A204.1 (cell line): Measurements from ENCODE around the gene UTRN.

ENCODE experiments used
- FAIRE-seq: peaks from 2 replicates; lab custom pipeline; 2012; peaks lifted over from hg19 to GRCh38; lab: Jason Lieb, UNC

The UTRN gene

GRCh38 chr6:144283646-144284477 lies 1.3 kb upstream of the UTRN start:
- no peak for FAIRE-seq

DNA sequence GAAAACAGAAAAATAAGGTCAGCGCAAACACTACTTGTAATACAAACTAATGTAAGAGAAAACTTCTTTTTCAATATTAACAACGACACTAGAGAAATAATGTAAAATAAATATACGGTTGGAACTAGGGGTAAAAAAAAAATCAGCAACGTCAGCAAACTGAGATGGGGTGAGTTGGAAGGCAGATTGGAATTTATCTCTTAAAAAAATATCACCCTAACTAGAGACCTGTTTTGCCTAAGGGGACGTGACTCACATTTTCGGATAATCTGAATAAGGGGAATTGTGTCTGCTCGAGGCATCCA lies 705 bp upstream of the UTRN start:
- no peak for FAIRE-seq

GRCh38 chr6:144285548-144285797 lies 338 bp downstream of the UTRN start:
- no peak for FAIRE-seq

DNA sequence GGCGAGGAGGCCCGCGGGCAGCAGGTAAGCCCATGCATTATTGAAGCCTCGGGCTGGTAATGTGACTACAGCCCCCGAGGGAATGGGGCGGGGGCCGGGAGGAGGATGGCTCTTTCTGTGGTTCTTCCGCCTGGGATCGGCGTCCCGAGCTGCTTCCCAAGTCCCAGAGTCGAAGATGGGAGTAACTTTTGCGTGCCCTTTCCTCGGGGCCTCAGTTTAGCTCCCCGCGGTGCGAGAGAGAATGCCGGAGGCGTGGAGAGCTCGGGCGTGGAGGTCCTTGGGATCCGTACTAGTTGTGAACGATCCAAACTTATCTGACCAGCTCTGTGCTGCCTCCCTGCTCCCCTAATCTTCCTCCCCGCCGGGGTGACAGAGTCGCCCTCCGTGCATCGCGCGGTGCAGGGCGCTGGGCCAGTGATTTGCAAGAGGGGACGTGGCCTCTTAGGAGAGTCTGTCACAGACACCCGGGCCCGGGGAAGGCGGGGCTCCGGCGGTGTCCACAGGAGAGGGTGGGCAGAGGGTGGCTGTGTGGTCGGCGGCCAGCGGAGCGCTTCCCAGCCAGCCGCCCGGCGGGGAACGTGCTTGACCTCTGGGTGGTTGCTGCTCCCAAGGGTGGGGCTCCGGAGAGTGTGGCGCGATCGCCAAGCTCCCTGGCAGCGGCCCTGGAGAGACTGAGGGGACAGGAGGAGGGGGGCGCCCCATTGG lies 815 bp downstream of the UTRN start:
- no peak for FAIRE-seq

DNA sequence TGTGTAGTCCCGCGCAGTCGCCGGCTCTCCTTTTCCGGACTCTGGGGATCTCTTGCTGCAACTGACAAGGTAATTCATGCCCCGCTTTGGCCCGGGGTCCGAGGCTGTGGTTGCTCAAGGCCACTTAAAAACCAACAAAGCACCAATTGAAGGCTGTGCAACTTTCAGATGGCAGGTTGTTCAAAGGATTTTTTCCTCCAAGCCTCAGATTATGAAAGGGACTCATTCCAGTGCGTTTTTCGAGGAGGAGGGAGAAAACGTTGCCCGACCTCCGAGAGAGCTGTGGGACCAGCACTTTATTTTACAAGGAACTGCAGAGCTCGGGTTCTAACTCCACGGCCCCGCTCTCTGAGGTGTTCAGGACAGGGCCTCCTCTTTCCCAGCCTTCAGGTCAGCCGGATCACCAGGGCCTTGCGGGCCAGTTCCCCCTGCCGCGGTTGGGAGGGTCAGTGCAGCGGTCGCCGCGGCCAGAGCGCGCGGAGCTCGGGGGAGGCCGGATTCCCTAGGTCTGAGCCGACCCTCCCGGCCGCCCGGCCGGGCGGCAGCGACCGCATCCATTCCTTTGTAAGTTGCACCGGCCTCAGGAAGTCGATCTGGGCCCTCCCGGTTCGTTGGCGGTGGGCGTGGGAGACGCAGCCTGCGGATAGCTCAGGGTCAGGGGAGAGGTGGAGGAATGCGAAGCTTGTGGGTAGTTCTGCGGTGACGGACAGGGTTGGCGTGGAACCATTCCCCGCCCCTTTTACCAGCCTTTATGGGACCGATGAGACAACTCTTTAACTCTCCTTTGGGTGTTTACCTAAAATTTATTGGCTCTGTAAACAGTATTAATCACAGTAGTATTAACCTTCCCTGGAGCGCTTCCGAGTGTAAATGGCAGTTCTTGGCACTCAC lies 1.6 kb downstream of the UTRN start:
- no peak for FAIRE-seq

DNA sequence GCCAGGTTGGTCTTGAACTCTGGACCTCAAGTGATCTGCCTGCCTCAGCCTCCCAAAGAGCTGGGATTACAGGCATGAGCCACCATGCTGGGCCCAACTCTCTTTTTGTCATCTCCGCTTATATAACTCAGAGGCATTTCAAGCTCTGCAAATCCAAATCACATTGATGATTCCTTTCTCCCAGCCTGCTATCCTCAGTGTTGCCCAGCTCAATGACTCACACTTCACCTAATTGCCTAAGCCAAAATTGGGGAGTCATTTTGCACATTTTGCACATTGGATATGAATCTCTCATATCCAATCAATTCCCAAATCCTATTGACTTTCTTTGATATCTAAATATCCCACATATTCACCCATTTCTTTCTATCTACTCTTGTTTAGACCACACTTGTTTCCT lies 3.9 kb downstream of the UTRN start:
- no peak for FAIRE-seq

GRCh38 chr6:144292372-144292771 lies 7.2 kb downstream of the UTRN start:
- no peak for FAIRE-seq

DNA sequence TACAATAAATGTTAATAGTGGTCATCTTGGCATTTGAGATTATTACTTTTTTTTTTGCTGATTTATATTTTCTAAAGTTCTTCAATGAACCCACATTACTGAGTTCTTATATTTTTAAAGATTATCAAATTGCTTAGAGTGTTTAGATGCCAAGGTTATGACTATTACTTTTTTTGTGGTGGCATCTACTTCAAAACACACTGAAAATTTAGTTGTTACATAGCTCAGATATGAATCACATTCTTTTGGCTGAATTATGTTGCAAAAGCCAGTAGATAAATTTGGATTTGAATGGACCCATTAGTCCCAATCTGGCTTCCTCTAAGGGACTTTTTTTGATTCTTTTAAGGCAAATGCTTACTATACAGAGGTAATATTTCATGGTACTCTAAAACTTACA lies 8.9 kb downstream of the UTRN start:
- no peak for FAIRE-seq

- FAIRE-seq, result no peak
Measured at GRCh38 chr6:144295211-144295610, 10.1 kb downstream of the UTRN start.

GRCh38 chr6:144295981-144296767 lies 11.0 kb downstream of the UTRN start:
- FAIRE-seq, result no peak

DNA sequence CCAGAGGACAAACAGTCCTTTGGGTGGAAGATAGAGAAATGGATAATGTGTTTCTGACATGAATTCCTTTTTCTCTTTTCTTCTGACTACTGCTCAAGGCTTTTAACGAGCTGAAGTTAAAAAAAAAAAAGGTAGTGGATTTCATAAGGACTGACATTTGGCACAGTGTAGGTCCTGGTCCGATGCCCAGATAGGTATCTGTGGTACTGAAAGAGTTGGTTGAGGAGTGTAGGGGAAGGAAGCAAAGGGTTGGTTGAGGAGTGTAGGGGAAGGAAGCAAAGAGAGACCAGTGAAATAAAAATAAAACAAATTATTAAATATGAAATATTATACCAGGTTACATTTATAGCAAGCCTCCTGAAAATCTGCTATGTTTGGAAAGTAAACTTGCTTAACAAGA lies 11.8 kb downstream of the UTRN start:
- FAIRE-seq, result no peak

DNA sequence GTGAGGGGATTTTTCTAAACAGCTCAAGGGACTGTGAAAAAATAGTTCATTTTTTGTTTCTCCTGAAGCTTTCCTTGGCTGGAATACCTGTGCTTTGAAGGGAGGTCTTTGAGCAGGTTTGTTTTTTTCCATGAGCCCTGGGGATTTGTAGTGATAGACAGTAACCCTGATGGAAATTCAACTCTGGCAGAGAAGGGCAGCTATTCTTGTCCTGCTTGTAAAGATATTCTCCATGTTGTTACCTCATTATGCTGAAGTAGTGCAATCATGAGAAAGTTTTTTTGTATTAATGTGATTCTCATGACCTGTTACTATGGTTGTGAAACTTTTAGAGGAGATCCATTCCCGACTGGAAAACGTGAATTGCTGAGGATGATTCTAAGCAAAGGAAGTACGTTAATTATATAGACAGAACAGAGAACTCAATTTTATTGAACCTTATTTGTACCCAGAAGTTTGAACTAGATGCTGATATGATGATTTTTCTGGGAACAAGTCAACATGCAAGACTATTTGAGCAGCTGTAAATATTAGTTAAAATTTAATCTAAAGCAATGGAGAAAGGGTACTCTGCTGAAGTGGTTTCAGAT lies 12.5 kb downstream of the UTRN start:
- FAIRE-seq, result no peak

- FAIRE-seq, result no peak
Measured at GRCh38 chr6:144298194-144298593, 13.1 kb downstream of the UTRN start.

DNA sequence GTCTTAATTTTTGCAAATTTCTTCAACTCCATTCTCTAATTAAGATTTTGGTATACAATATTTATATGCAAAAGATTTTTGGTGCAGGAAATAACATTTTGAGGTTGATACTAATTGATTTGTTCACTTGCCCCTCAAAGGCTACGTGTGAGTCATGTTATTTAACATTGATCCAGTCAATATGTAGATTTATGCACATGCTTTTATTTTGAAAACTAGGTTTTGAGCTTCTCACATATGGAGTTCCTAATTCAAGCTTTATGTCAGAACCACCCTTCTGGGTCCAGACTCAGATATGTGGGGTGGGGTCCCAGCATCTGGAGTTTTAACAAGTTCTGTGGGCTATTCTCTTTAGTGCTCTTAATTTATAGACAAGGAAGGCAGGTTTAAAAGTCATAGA lies 13.8 kb downstream of the UTRN start:
- FAIRE-seq, result no peak

DNA sequence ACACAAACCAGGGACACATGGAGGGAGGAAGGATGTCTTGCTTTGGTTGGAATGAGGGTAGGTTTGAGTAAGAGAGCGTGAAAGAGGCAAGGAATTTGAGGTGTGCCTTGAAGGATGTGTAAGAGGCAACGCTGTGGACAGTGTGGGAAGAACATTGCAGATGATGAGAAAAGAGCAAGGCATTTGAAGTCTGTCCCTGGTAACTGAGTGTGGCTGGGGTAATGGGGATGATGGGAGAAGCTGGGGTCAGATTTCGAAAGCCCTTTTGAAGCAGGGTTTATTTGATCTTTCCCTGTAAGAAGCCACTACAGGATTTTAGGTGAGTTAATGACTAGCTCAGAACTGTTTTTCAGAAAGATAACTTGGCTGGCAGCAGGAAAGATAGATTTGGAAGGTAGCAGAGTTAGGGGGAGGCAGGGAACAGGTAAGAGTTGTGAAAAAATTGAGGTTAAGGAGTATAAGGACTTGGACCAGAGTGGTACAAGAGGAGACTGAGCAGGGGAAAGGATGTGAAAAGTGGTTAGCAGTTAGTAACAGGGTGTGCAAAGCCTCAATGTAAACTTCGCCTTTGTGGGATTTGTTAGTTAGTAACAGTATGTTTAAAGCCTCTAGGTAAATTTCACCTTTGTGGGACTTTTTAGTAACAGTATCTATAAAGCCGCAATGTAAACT lies 17.7 kb downstream of the UTRN start:
- no peak for FAIRE-seq

- FAIRE-seq, result no peak
Measured at GRCh38 chr6:144304223-144304848, 19.2 kb downstream of the UTRN start.

DNA sequence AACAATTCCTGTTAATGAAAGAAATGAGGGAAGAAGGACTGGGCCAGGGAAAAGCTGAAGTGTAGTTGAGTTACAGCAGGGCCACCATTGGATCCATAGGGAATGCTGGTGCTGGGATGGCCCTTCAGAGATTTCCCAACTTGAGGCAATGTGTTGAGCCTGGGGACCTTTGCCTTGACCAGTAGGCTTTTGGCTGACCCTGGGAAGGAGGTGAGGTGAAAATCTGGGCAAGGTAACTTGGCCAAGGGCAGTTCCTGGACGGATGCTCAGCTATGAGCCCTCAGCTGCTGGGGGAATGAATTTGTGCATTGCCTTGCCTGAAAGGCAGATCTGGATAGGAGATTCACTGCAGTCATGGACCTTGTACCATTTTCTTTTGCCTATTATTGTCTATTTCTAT lies 20.4 kb downstream of the UTRN start:
- FAIRE-seq, result no peak

- FAIRE-seq, result no peak
Measured at GRCh38 chr6:144305985-144306384, 20.9 kb downstream of the UTRN start.

GRCh38 chr6:144307880-144308279 lies 22.7 kb downstream of the UTRN start:
- FAIRE-seq, result no peak

- FAIRE-seq, result no peak
Measured at GRCh38 chr6:144310765-144311164, 25.6 kb downstream of the UTRN start.

DNA sequence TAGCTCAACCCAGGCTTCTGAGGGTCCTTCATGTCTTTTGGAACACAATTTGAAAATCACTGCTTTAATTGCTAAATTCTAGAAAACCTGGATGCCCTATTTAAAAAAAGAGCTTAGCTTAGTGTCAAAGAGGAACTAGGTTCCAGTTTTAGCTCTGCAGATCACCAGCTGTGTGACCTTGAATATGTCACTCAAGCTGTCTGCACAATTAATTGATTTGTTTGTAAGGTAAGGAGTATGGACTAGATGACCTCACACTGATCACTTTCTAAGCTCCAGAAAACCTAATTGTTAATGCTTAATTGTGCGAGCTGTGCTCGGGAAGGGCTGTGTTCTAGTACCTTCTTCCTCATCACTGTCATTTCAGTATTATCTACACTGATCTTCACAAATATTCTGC lies 26.2 kb downstream of the UTRN start:
- no peak for FAIRE-seq
